Stimulated activated naive B cell treated with anti-CD40 and anti-IgM and Interleukin-4, amounts not matched to agents 10 μg/mL and 1 μg/mL and 100 μg/mL, for 72 hours (primary cell): ENCODE measurements around the gene C1QTNF9.

Experiments
- ATAC-seq, 2 donors: fragments of 150-1000 bp; cut with Tn5 transposase; replicated peaks; 2 replicates each; pipeline ENCODE4 v1.10.0; 2021; ENCODE audit warnings: moderate library complexity in 1 of 2
- DNase-seq: peaks from one replicate; pipeline ENCODE4 v3.0.0; 2021
- H3K27ac Mint-ChIP-seq: one replicate; pipeline ENCODE4 v1.8.0; 2022; ENCODE audit warnings: mild to moderate bottlenecking, mixed read lengths
- H3K27me3 Mint-ChIP-seq, 2 donors: one replicate each; pipeline ENCODE4 v1.8.0; 2022; ENCODE audit warnings: mixed read lengths in 2 of 2
- H3K36me3 Mint-ChIP-seq, 2 donors: one replicate each; pipeline ENCODE4 v1.8.0; 2022; ENCODE audit warnings: mixed read lengths in 2 of 2, mild to moderate bottlenecking in 1 of 2
- H3K4me1 Mint-ChIP-seq, 2 donors: one replicate each; pipeline ENCODE4 v1.8.0; 2022; ENCODE audit warnings: mixed read lengths in 2 of 2, mild to moderate bottlenecking in 1 of 2
- H3K4me3 Mint-ChIP-seq, 2 donors: one replicate each; pipeline ENCODE4 v1.8.0; 2022; ENCODE audit warnings: mild to moderate bottlenecking in 2 of 2, mixed read lengths in 2 of 2, moderate library complexity in 1 of 2
- H3K9me3 Mint-ChIP-seq, 2 donors: one replicate each; pipeline ENCODE4 v1.8.0; 2022; ENCODE audit warnings: mixed read lengths in 2 of 2, mild to moderate bottlenecking in 1 of 2

Gene C1QTNF9

GRCh38 chr13:24275041-24275440, 34.3 kb upstream of the C1QTNF9 start:
- no peaks in the 10 kb centered on the region for H3K27me3 Mint-ChIP-seq
- peak overlapping the region; percentile 3 to 11 for H3K4me3 Mint-ChIP-seq
- no peak for ATAC-seq
- no peaks in the 10 kb centered on the region for H3K36me3 Mint-ChIP-seq
- no peaks in the 10 kb centered on the region for H3K9me3 Mint-ChIP-seq
- peak overlapping the region; percentile 95 for H3K27ac Mint-ChIP-seq
- peaks cover 45 to 62% of the 10 kb centered on the region in 2 donors for H3K4me1 Mint-ChIP-seq
- DNase-seq: no peak

GRCh38 chr13:24276306-24276705, 33.1 kb upstream of the C1QTNF9 start:
- ATAC-seq (peak; percentile 43), DNase-seq (no peak)
- H3K9me3 Mint-ChIP-seq: no peaks in the 10 kb centered on the region
- no peak overlapping the region for H3K27ac Mint-ChIP-seq
- H3K4me3 Mint-ChIP-seq: no peak overlapping the region
- no peaks in the 10 kb centered on the region for H3K27me3 Mint-ChIP-seq
- peaks cover 37 to 56% of the 10 kb centered on the region in 2 donors for H3K4me1 Mint-ChIP-seq
- no peaks in the 10 kb centered on the region for H3K36me3 Mint-ChIP-seq

GRCh38 chr13:24276861-24277260, 32.5 kb upstream of the C1QTNF9 start:
- Mint-ChIP-seq H3K27me3 (no peaks in the 10 kb centered on the region), H3K4me1 (peaks cover 33 to 51% of the 10 kb centered on the region in 2 donors), H3K36me3 (no peaks in the 10 kb centered on the region), H3K4me3 (no peak overlapping the region), H3K9me3 (no peaks in the 10 kb centered on the region), H3K27ac (peak overlapping the region; percentile 25)
- ATAC-seq (no peak), DNase-seq (no peak)

GRCh38 chr13:24277761-24278160, 31.6 kb upstream of the C1QTNF9 start:
- Mint-ChIP-seq H3K27ac (no peak overlapping the region), H3K4me1 (peaks cover 28 to 45% of the 10 kb centered on the region in 2 donors), H3K27me3 (no peaks in the 10 kb centered on the region), H3K9me3 (no peaks in the 10 kb centered on the region), H3K4me3 (no peak overlapping the region), H3K36me3 (peaks cover 0 to under 1% of the 10 kb centered on the region in 2 donors)
- ATAC-seq (no peak), DNase-seq (no peak)

- Mint-ChIP-seq H3K27me3 (no peaks in the 10 kb centered on the region), H3K9me3 (no peaks in the 10 kb centered on the region), H3K4me1 (peaks cover 16 to 28% of the 10 kb centered on the region in 2 donors), H3K27ac (no peak overlapping the region), H3K36me3 (peaks cover 0 to 2% of the 10 kb centered on the region in 2 donors), H3K4me3 (no peak overlapping the region)
- ATAC-seq: no peak
- DNase-seq: no peak
Measured at GRCh38 chr13:24279327-24280110, 29.9 kb upstream of the C1QTNF9 start.

- ATAC-seq: peak; percentile 61 to 73
- H3K4me3 Mint-ChIP-seq: no peak overlapping the region
- no peaks in the 10 kb centered on the region for H3K27me3 Mint-ChIP-seq
- no peak overlapping the region for H3K27ac Mint-ChIP-seq
- no peaks in the 10 kb centered on the region for H3K9me3 Mint-ChIP-seq
- DNase-seq: no peak
- peaks cover 0 to 2% of the 10 kb centered on the region in 2 donors for H3K36me3 Mint-ChIP-seq
- peaks cover 9 to 16% of the 10 kb centered on the region in 2 donors for H3K4me1 Mint-ChIP-seq
Measured at GRCh38 chr13:24280720-24281119, 28.7 kb upstream of the C1QTNF9 start.

- Mint-ChIP-seq H3K4me3 (no peak overlapping the region), H3K27ac (no peak overlapping the region), H3K27me3 (no peaks in the 10 kb centered on the region), H3K9me3 (no peaks in the 10 kb centered on the region), H3K4me1 (peaks cover 7 to 13% of the 10 kb centered on the region in 2 donors), H3K36me3 (peaks cover 5% of the 10 kb centered on the region in 2 donors)
- DNase-seq (no peak), ATAC-seq (no peak)
Measured at GRCh38 chr13:24281188-24282008, 28.0 kb upstream of the C1QTNF9 start.

- Mint-ChIP-seq H3K27me3 (no peaks in the 10 kb centered on the region), H3K4me3 (no peak overlapping the region), H3K9me3 (no peaks in the 10 kb centered on the region), H3K36me3 (peaks cover 8% of the 10 kb centered on the region in 2 donors), H3K4me1 (peaks cover 2 to 6% of the 10 kb centered on the region in 2 donors), H3K27ac (peak overlapping the region; percentile 79)
- DNase-seq (no peak), ATAC-seq (no peak)
Measured at GRCh38 chr13:24282256-24282655, 27.1 kb upstream of the C1QTNF9 start.

GRCh38 chr13:24284889-24285565, 24.4 kb upstream of the C1QTNF9 start:
- no peak overlapping the region for H3K27ac Mint-ChIP-seq
- H3K4me3 Mint-ChIP-seq: no peak overlapping the region
- H3K9me3 Mint-ChIP-seq: no peaks in the 10 kb centered on the region
- DNase-seq (no peak), ATAC-seq (no peak)
- H3K36me3 Mint-ChIP-seq: peaks cover 13 to 14% of the 10 kb centered on the region in 2 donors
- H3K27me3 Mint-ChIP-seq: no peaks in the 10 kb centered on the region
- peaks cover 0 to 6% of the 10 kb centered on the region in 2 donors for H3K4me1 Mint-ChIP-seq

- Mint-ChIP-seq H3K36me3 (peaks cover 19% of the 10 kb centered on the region in 2 donors), H3K27ac (peak overlapping the region; percentile 47), H3K4me3 (no peak overlapping the region), H3K27me3 (no peaks in the 10 kb centered on the region), H3K9me3 (no peaks in the 10 kb centered on the region), H3K4me1 (no peaks in the 10 kb centered on the region)
- DNase-seq: no peak
- ATAC-seq: no peak
Measured at GRCh38 chr13:24286624-24287023, 22.8 kb upstream of the C1QTNF9 start.

- ATAC-seq: no peak
- Mint-ChIP-seq H3K9me3 (no peaks in the 10 kb centered on the region), H3K36me3 (peaks cover 25% of the 10 kb centered on the region in 2 donors)
Measured at GRCh38 chr13:24287748-24288287, 21.6 kb upstream of the C1QTNF9 start.

GRCh38 chr13:24288870-24289269, 20.5 kb upstream of the C1QTNF9 start:
- H3K4me3 Mint-ChIP-seq: no peak overlapping the region
- peaks cover 26 to 29% of the 10 kb centered on the region in 2 donors for H3K36me3 Mint-ChIP-seq
- no peak for DNase-seq
- H3K4me1 Mint-ChIP-seq: no peaks in the 10 kb centered on the region
- no peaks in the 10 kb centered on the region for H3K27me3 Mint-ChIP-seq
- ATAC-seq: no peak
- H3K9me3 Mint-ChIP-seq: no peaks in the 10 kb centered on the region
- H3K27ac Mint-ChIP-seq: no peak overlapping the region

More at GRCh38 chr13:24287748-24288287, 21.6 kb upstream of the C1QTNF9 start:
- Mint-ChIP-seq H3K4me3 (no peak overlapping the region), H3K4me1 (no peaks in the 10 kb centered on the region), H3K27me3 (no peaks in the 10 kb centered on the region), H3K27ac (no peak overlapping the region)
- DNase-seq: no peak

- Mint-ChIP-seq H3K4me3 (no peak overlapping the region), H3K36me3 (peaks cover 32 to 36% of the 10 kb centered on the region in 2 donors), H3K4me1 (no peaks in the 10 kb centered on the region), H3K27ac (peak overlapping the region; percentile 70), H3K27me3 (no peaks in the 10 kb centered on the region), H3K9me3 (no peaks in the 10 kb centered on the region)
- DNase-seq (no peak), ATAC-seq (no peak)
Measured at GRCh38 chr13:24290280-24290932, 19.0 kb upstream of the C1QTNF9 start.

GRCh38 chr13:24292481-24292880, 16.9 kb upstream of the C1QTNF9 start:
- DNase-seq (no peak), ATAC-seq (no peak)
- peaks cover 35 to 43% of the 10 kb centered on the region in 2 donors for H3K36me3 Mint-ChIP-seq
- no peaks in the 10 kb centered on the region for H3K4me1 Mint-ChIP-seq
- H3K27ac Mint-ChIP-seq: no peak overlapping the region
- H3K9me3 Mint-ChIP-seq: no peaks in the 10 kb centered on the region
- H3K4me3 Mint-ChIP-seq: no peak overlapping the region
- no peaks in the 10 kb centered on the region for H3K27me3 Mint-ChIP-seq
